Stimulated activated CD4-positive, alpha-beta T cell treated with anti-CD3 and anti-CD28 coated beads, Interleukin-12 subunit alpha, Interleukin-12 subunit beta, amount 100 ng/mL, for 4 hours (primary cell): ENCODE results near the gene DOK6.
"Not testable (repeated sequence)": the region's sequence is repeated elsewhere in the genome, so short reads cannot be mapped to it uniquely, and the experiment has no call there.

Experiments used
- DNase-seq: peaks from one replicate; pipeline ENCODE4 v3.0.0-alpha.2; 2020

The DOK6 gene

DNA sequence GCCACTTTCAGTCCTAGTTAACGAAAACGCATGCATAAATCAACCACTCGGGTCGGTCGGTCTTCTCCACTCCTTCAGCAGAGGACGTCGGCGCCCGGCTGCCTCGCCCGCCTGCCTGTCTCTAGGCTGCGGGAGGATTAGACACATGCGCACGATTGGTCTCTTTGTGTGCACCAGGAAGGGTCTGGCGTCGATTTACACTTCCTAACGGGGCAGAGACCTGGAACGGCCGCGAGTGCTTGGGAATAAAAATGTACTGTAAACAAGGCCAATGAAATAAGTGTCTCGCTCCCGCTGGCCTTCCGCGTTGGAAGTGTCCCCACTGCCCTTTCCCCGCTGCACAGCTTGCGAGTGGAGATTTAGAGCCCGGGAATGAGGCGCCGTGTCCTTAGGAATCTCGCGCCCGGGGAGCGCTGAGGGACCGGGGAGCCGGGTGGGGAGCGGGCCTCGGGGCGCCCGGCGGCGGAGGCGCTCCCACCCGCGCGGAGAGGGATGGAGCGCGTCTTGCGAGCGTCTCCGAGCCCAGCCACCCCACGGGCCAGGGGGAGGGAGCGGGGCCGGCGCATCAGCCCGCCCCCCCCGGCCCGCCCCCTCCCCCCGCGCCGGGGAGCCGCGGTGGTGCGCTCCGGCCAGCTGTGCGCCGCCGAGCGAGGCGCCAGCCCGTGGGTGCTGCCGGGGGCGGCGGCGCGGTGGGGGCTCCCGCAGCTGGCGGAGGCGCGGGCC is at the start of gene DOK6:
TSS of gene DOK6 (plus strand) at position 636 of the 723 bp plus-strand sequence.
- DNase-seq, result no peak

DNA sequence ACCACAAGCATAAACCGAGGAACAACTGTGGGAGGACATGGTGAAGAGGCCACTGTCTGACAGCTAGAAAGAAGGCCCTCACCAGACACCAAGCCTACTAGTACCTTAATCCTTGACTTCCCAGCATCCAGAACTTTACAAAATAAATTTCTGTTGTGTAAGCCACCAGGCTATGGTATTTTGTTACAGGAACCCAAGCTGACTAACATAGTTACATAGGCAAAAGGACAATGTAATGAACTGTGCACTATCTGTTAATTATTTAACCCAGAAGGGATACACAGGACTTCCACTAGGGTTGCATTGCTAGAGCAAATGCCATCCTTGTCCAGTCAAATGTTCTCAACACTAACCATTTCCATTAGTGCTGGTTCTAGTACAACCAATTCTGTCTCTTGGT is 47.7 kb upstream of the DOK6 start:
- DNase-seq, result no peak

DNA sequence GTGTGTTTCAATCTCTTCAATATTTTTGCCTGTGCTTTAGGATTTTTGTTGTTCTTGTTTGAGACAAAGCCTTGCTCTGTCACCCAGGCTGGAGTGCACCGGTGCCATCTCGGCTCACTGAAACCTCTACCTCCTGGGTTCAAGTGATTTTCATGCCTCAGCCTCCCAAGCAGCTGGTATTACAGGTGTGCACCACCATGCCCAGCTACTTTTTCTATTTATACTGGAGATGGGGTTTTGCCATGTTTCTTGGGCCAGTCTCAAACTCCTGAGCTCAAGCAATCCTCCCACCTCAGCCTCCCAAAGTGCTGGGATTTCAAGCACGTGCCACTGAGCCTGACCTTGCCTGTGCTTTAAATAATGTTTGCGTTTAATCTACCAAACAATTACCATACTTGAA is 43.1 kb upstream of the DOK6 start:
- no peak for DNase-seq

DNA sequence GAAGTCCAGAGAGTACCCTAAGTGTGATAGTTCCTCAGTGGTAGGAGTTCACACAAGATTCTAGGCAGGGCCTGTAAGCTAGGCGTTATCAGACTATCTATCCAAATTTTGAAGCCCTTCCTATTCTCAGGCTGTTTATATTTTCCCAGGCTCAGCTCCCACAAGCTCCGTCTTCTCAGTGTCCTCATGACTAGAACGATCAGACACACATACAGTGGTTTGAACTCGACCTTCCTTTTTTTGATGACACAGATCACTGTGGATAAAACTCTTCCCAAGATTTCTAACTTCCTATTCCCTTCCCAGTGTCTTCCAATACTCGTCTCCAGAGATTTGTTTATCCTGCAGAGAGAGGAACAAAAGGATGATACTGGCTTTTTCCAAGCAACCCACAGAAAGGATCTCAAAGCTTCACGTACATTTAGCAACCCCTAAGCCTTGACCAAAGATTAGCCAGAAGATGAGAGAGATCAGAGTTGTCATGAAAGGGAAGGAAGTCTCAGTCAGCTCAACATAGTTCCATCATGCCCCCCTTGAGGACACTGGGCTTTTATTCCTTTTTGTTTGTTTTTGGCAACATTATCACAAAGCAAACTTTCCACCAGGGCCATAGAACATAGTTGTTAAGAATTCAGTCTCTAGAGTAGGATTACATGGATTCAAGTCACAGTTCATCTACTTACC is 42.3 kb upstream of the DOK6 start:
- no peak for DNase-seq

DNA sequence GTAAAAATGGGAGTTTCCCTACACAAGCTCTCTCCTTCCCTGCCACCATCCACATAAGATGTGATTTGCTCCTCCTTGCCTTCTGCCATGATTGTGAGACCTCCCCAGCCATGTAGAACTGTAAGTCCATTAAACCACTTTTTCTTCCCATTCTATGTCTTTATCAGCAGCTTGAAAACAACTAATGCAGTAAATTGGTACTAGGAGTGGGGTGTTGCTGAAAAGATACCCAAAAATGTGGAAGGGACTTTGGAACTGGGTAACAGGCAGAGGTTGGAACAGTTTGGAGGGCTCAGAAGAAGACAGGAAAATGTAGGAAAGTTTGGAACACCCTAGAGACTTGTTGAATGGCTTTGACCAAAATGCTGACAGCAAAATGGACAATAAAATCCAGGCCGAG is 40.9 kb upstream of the DOK6 start:
- DNase-seq, result not testable (repeated sequence)

DNA sequence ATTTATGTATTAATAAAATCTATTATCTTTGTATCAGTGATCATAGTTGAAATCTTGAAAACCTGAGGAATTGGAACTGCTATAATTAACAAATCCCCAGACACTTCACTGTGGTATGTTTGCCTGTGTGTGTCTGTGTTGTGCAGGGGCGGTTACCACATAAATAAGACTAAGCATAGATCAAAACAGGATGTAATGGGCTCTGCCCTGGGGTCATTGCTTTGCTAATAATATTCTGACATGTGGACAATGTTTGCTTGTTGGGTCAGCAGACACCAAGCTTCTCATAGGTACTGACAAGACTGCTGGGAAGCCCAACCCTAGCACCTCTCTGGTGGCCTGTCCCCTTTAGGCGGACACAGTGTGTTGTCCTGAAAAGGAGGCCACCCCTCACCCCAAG is 35.8 kb upstream of the DOK6 start:
- DNase-seq, result no peak

DNA sequence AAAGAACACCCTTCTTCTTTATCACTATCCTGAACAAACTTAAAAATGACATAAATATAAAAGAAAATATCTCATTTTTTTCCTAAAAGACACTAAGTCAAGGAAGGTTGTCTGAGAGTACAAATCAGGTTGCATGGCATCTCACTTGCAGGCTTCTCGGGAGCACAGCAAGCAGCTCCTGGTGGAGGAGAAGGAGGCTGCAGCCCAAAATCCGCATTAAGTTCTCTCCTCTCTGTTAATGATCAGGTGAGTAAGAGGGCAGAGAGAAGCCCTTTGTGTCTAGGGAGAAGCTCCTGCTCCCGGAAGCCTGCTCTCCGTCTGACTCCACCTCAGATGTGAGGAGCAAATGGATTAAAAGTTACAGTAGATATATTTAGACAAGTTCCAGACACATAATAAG is 35.0 kb upstream of the DOK6 start:
- no peak for DNase-seq

DNA sequence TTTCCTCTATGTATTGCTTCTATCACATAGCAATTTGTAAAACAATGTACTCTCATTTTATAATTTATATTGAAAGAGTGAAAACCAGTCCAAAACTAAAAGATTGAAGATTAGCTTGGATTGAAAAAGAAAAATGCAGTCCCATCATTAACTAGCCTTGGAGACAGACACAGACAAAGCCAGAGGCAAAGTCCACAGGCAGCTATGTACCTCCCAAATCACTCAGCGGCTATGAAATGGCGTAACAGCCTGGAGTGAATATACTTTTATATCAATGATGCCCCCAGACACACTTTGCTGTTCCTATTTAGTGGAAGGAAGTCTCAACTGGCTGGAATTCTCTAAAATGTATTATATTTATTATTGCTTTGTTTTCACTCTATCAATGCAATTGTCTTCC is 33.6 kb upstream of the DOK6 start:
- no peak for DNase-seq

DNA sequence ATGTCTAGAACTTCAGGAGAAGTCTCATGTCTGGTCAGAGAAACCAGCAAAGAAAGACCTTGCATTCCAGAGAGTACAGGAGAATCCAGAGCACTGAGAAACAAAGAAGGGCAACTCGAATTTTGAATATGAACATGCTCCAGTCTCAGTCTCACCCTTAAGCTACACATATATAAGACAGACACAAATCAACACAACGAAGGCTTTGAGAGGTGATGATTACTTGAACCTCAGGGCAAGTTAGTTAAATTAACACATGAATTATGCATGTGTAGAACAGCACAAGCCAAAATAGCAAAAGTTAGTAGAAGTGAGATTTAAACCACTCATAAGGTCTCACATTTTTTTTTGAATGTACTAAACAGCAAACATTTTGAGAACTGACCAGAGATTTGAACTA is 29.0 kb upstream of the DOK6 start:
- DNase-seq, result no peak

DNA sequence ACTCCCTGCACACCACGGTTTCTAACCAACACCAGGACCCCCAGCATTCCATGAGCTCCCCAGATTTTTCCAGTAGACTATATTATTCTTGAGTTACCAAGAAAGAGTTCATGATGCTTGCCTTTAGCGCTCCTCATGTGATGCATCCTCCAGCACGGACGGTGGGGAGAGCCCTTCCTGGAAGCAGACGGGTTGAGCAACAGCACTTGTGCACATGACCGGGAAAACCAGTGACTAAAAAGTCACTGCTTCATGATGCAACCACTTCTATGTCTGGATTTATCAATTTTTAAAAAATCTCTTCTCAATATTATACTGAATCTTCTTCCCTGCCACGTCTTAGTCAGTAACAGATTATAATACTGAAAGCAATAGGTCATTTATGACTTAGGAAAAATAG is 20.4 kb upstream of the DOK6 start:
- DNase-seq, result no peak

DNA sequence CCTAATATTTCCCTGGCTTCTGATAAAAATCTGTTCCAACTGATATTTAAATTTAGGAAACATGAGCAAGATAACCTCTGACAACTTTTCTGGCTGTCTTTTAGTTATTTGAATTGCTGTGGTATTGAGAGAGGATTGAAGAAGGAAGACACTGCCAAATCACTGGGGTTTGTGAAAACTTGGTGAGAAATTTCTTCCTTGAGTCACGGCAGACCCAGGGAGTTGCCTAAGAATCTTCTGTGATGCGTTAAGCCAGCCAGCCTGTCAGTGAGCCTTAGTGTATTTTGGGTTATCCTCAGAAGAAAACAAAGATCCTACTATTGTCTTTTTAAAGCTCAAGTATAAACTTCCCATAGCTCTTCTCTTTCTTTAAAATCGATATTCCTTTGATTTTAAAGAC is 17.5 kb upstream of the DOK6 start:
- DNase-seq, result no peak

DNA sequence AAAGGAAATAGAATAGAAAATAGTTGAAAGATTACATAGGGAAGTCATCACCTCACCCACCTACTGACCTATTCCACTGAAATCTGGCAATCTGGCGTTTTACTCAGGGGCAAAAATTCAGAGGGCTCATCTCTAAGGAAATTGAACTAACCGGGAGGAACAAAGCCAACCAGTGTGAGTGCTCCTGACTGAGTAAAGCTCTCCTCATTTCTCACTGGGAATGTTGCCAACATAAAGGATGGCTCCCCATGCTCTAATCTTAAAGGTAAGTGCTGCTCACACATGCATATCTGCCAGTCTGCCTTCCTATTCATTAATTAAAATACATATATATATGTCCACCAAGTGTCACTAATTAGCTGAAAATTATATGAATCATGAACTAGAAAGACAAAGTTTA is 13.5 kb upstream of the DOK6 start:
- no peak for DNase-seq

DNA sequence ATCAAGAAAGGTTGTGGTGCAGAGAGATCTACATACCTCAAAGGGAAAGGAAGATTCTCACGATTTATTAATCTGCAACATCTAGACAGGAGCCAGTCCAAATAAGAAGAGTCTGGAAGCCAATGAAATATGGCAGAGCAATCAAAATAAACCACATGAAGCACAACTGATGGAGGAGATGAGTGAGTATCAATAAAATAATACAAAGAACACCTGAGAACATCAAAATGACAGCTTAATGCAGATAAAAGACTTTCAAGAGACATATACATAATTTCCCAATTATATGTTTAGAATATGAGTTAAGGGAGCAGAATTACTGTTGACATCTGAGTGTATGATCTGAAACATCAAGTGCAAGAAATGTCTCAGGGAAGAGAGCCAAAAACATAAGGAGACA is 12.5 kb upstream of the DOK6 start:
- DNase-seq, result no peak

DNA sequence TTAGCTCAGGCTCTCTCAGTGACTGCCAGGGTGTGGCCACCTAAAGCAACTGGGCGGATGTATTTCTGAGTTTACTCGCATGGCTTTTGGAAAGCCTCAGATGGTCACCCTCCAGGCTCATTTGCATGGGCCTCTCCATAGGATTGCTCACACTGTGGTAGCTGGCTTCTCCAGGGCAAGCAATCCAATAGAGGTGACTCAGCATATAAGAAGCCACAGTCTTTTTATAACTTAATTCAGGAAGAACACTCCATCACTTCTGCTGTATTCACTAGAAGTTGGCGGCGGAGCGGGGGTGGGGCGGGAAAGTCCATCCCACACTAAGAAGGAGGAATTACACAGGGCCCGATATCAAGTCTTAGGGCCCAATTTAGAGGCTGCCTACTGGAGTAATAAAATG is 3.6 kb upstream of the DOK6 start:
- DNase-seq, result no peak

DNA sequence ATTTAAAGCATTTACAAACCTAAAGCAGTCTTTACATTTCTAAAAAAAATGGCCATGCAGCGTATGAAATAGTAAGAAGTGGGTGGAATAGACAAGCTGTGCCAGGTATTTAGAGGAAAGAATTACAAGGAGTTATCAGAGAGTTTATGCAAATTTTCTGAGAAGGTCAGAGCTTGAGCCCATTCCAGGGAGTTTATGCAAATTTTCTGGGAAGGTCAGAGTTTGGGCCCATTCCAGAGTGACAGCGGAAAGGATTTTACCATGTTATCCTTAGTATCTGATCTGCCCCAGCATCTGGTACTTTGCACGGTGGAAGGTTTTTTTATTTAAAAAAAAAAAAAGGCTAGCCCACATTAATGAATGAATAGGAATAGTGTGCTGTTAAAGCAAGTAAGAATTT is 1.4 kb upstream of the DOK6 start:
- no peak for DNase-seq

DNA sequence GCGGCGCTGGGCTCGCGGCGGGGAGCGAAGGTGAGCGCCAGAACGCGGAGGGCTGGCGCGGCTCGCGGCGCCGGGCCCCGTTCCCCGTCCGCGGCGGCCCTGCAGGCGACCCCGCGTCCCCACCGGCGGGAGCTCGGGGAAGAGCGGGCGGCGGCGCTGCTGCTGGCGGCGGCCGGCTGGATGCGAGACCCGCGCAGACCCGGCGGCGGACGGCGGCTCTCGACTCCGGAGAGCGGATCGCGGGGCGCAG is 213 bp downstream of the DOK6 start:
- DNase-seq, result no peak

DNA sequence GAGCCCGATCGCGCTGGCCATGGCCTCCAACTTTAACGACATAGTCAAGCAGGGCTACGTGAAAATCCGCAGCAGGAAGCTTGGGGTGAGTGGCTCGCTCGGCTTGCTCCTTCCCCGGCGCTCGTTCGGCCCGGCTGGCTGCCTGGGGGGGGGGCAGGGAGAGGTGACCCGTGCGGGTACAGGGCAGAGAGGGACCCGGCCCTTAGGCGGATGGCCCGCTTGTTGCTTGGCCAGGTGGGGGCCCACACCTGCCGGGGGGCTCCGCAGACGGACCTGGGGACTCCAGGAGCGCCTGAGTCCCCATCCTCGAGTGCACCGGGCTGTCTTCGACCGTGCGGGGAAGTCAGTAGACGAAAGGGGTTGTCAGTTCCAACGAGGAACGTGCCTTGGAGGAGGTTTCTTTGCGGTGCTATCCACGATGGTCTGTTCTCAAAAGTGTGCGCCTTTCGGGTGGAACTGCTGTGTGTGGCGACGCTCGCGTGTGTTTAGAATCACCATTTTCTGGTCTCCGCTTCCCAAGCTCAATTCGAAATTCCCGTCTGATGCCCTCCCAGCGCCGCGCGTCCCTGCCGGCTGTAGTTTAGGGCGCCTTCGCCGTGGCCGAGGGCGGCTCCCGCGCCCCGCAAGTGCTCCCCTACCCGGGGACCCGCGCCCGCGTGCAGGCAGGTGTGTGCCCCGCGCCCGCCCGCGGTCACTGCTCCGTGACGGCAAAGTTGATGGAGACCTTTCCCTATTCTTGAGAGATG is 711 bp downstream of the DOK6 start:
- no peak for DNase-seq

DNA sequence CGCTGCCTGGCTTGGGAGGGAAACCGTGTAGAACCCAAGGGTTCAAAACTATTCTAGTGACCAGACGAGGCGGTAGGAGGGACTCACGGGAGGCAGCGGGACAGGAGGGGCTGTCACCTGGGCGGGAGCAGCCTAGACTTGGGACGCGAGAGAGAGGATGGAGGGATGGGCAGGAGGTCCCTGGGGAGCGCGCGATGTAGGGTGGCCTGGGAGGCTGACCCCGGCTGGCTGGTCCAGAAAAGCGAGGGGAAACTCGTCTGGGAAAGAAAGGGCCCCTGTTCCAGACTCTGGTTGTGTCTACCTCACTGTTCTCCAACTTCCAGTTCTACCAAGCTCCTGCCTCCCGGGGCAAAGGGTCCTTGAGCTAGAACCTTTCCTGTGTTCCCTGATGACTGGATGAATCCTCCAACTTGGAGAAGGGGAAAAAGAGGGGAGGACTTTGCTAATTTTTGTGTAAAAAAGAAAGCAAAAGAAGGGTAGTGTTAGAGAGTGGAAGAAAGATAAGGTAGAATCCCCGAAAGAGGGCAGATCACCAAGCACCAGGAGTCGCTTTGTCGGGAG is 1.4 kb downstream of the DOK6 start:
- no peak for DNase-seq

DNA sequence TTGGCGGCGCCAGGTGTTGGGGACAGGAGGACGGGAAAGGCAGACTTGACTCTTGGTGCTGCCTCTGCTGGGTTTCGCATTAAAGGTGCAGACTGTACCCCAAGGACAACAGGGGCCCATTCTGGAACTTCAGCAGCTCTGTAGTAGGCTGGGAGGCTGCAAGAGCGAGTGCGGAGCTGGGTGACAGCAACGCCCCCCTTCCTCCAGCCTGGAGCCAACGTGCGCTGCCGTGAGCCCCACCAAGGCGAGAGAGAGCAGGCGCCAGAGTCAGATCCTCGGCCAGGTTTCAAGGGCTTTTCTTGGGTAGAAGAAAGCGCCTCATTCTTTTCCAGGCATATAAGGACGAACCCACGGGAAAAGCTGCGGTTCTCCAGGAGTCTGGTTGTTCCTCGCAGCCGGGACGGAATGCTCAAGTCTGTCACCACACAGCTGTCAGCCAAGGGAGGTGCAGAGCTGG is 1.9 kb downstream of the DOK6 start:
- DNase-seq, result no peak

DNA sequence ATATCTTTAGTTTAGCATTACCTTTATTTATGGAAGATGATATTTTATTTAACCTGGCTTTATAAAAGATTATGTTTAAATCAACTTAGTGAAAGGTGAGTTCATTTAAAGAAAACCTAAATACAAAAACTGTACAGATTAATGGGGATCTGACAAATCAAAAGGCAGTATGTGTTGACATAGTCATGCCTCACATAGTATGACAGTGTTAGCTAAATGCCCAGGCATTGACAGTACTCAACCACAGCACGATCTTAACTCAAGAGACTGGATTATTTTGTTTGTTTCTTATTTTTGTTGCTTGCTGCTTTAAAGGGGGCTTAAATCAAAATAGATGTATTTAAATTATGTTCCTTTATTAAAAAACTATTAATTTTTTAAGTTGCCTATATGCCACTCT is 7.8 kb downstream of the DOK6 start:
- no peak for DNase-seq

DNA sequence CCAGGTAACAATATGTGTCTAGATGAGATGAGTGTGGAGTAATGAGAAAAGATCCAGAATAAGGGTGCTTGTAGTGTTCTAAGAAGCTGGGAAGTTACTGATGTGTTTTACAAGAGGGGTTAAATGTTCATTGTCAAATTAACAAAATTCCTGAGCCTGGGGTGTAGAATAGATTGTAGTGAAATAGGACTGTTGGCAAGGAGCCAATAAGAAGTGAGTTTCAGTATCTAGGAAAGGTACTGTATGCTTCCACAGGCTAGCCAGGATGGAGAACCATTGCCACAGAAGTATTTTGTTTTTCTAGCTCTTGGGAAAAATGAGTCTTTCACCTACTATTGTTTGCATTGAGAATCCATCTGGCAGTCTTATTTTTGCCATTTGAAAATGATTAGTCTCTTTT is 10.5 kb downstream of the DOK6 start:
- DNase-seq, result no peak

DNA sequence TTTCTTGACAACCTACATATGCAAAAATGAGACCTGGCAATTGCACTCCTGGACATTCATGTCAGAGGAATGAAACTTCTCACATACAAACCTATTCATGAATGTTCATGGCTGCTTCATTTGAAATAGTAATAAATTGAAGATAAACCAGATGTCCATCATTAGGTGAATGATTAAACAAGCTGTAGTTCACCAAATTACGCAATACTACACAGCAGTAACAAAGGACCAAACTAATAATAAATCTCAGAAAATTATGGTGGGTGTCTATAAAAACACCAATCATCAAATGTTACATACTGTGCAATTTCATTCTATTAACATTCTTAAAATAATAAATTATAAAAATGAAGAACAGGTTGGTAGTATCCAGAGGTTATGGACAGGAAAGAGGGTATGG is 13.5 kb downstream of the DOK6 start:
- DNase-seq, result no peak

DNA sequence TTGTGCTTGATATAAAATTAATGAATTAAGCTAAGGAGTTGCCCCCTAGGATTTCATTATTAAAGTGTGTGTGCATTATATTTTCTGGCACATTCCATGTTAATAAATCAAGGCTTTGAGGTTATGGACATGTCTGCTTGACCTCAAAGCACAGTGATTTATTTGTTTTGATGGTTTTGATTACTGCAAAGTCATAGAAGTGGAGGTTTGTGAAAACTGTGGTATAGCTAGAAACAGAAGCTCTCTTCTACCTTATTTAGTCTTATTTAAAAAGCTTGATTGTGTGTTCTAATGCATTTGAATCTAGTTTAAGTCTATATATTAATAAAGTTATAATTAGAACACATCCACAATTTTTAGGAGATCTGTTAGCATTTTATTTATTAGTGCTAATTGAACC is 32.2 kb downstream of the DOK6 start:
- no peak for DNase-seq

DNA sequence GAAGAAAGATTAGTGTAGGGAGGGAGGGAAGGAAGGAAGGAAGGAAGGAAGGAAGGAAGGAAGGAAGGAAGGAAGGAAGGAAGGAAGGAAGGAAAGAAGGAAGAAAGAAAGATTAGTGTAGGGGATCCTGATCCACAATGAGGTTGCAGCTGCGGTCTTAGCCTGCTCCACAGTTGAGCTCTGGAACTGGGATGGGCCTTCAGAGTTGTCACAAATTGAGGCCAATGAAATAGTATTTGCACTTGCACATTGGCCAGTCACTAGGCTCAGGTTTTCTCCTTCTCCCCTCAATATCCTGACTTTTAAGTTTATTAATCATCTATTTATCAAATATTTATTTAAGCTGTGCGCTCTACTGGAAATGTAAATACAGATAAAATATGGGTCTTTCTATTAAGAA is 34.3 kb downstream of the DOK6 start:
- DNase-seq, result no peak
